HepG2 (cell line): ENCODE data around the gene STMN3. TPM values are rescaled to one million over a fixed set of nuclear protein-coding genes. Genes with fewer than 3 reads are reported as not detected.
A peak's percentile ranks its signal among the peaks of the same experiment; 100 is the strongest.

Source experiments
- ATF1 ChIP-seq: IDR thresholded peaks from 2 replicates; pipeline ENCODE4 v1.6.1; 2016; ENCODE audit warnings: mild to moderate bottlenecking, control low read depth
- FOSL1 ChIP-seq: sonication (generic); formaldehyde crosslinking; IDR thresholded peaks from 2 replicates; pipeline ENCODE4 v1.9.0; 2021; ENCODE audit warnings: missing genetic modification reagents, borderline replicate concordance
- HNRNPK ChIP-seq: fragments of 200-400 bp; formaldehyde crosslinking; IDR thresholded peaks from 2 replicates; pipeline ENCODE4 v1.6.1; 2018; ENCODE audit warnings: low read length, low read depth, moderate library complexity, mild to moderate bottlenecking; ENCODE audit not compliant: poor library complexity, severe bottlenecking
- IRF9 ChIP-seq: sonication (generic); formaldehyde crosslinking; IDR thresholded peaks from 2 replicates; pipeline ENCODE4 v1.8.0; 2022; ENCODE audit warnings: missing genetic modification reagents, mild to moderate bottlenecking, borderline replicate concordance
- KAT7 ChIP-seq: IDR thresholded peaks from 2 replicates; pipeline ENCODE4 v1.6.1; 2018; ENCODE audit warnings: borderline replicate concordance, missing compliant biosample characterization
- PATZ1 ChIP-seq: sonication (generic); formaldehyde crosslinking; IDR thresholded peaks from 2 replicates; pipeline ENCODE4 v1.4.0; 2020; ENCODE audit warnings: missing genetic modification reagents
- PHF8 ChIP-seq: sonication (generic); formaldehyde crosslinking; IDR thresholded peaks from 2 replicates; pipeline ENCODE4 v1.5.0; 2020; ENCODE audit warnings: missing genetic modification reagents
- RFX5 ChIP-seq: IDR thresholded peaks from 2 replicates; pipeline ENCODE4 v1.6.1; 2011; ENCODE audit warnings: low read depth, low read length, improper control_type of control experiment
- SNAPC4 ChIP-seq: sonication (generic); formaldehyde crosslinking; IDR thresholded peaks from 2 replicates; pipeline ENCODE4 v1.4.0; 2020; ENCODE audit warnings: mild to moderate bottlenecking, missing genetic modification reagents
- SOX13 ChIP-seq, 3 experiments: fragments of 450-650 bp in 1 of 3; sonication (generic) in 1 of 3; formaldehyde crosslinking in 1 of 3; IDR thresholded peaks in 2 of 3; conservative IDR thresholded peaks in 1 of 3; 2 replicates each; pipeline versions ENCODE4 v1.5.0 to v1.6.1; 2016 to 2020; ENCODE audit warnings: antibody characterized with exemption in 1 of 3, mild to moderate bottlenecking in 1 of 3, missing compliant biosample characterization in 1 of 3, missing genetic modification reagents in 1 of 3, moderate library complexity in 1 of 3
- TERF1 ChIP-seq: sonication (generic); formaldehyde crosslinking; IDR thresholded peaks from 2 replicates; pipeline ENCODE4 v1.8.0; 2022; ENCODE audit warnings: mild to moderate bottlenecking, missing genetic modification reagents, moderate library complexity
- ZNF251 ChIP-seq: sonication (generic); formaldehyde crosslinking; IDR thresholded peaks from 2 replicates; pipeline ENCODE4 v1.9.0; 2021; ENCODE audit warnings: mild to moderate bottlenecking, missing genetic modification reagents
- ZNF263 ChIP-seq: sonication (generic); formaldehyde crosslinking; IDR thresholded peaks from 2 replicates; pipeline ENCODE4 v1.4.0; 2020; ENCODE audit warnings: missing genetic modification reagents
- ZNF773 ChIP-seq: sonication (generic); formaldehyde crosslinking; IDR thresholded peaks from 2 replicates; pipeline ENCODE4 v1.4.0; 2020; ENCODE audit warnings: missing genetic modification reagents, borderline replicate concordance
- ZSCAN5A ChIP-seq: sonication (generic); formaldehyde crosslinking; IDR thresholded peaks from 2 replicates; pipeline ENCODE4 v1.8.0; 2022; ENCODE audit warnings: mild to moderate bottlenecking, missing genetic modification reagents, borderline replicate concordance
- polyA plus RNA-seq, 8 experiments: library from polyadenylated mRNA; depleted of rRNA in 3 of 8; stranded (reverse) in 7 of 8; unstranded in 1 of 8; fragments of >200 nt; fragmentation: Illumina TruSeq in 4 of 8; extraction: Trizol in 4 of 8; gene quantifications; 2 replicates each; pipeline versions ENCODE4 v1.2.1 to v1.2.3, GENCODE V29; 2011 to 2016; ENCODE audit warnings: low read depth in 4 of 8, missing spikeins in 1 of 8, mixed read lengths in 1 of 8; ENCODE audit not compliant: insufficient read depth in 1 of 8
- total RNA-seq, 5 experiments: library from RNA; depleted of rRNA; stranded (reverse); fragments of >200 nt; fragmentation: Illumina TruSeq; extraction: Trizol; gene quantifications; 2 replicates each; pipeline ENCODE4 v1.2.3, GENCODE V29; 2016; ENCODE audit warnings: low read depth in 1 of 5

STMN3 gene
- total and polyA plus RNA-seq, 2 of the 13 experiments (the other 11 are each of a cell fraction or from before 2014, with no cell fraction given), result 21.0 to 48.3 TPM

- TF ChIP-seq SOX13 (IDR thresholded peaks at IDR 0.05) (no peak), SOX13 (CRISPR knock-in tag; conservative IDR thresholded peaks at IDR 0.05 in 1 of 2, IDR thresholded peaks at IDR 0.05 in 1 of 2) (peak in 1 of 2 experiments; percentile 14; a peak in 1 of 4 replicates), ZSCAN5A (CRISPR knock-in tag) (no peak), SNAPC4 (CRISPR knock-in tag) (no peak), ZNF251 (no peak), RFX5 (no peak), TERF1 (CRISPR knock-in tag) (no peak), KAT7 (peak; percentile 83; the same call in 1 of the 2 replicates), FOSL1 (no peak), ZNF773 (CRISPR knock-in tag) (no peak), HNRNPK (peak; percentile 61), ZNF263 (CRISPR knock-in tag) (peak; percentile 59; the same call in 1 of the 2 replicates), IRF9 (no peak), ATF1 (CRISPR knock-in tag) (no peak), PHF8 (CRISPR knock-in tag) (peak; percentile 75), PATZ1 (no peak)
Observed at GRCh38 chr20:63641792-63642523, 11.3 kb downstream of the STMN3 start (continued).
